RWPE1 (cell line): ENCODE data around the gene P2RY14.

Source experiments
- CTCF ChIA-PET: fragments of 350-600 bp; sonication (Branson Sonifier 250); formaldehyde crosslinking; extraction: SDS; loops from one replicate; lab custom pipeline; 2021; lab: Yijun Ruan, JAX
- POLR2A ChIA-PET: fragments of 400-600 bp; formaldehyde crosslinking; extraction: SDS; loops from one replicate; lab custom pipeline; 2020; ENCODE audit warnings: antibody characterized with exemption; ENCODE audit not compliant: low non-redundant PET; lab: Yijun Ruan, JAX
- DNase-seq: peaks from one replicate; pipeline ENCODE4 v3.0.0; 2012; ENCODE audit warnings: low spot score
- H3K27ac ChIP-seq: fragments of 450-650 bp; 2 replicates; pipeline ENCODE4 v1.5.1; 2017
- TF ChIP-seq, protein P1 (sequence below): fragments of 450-650 bp; conservative IDR thresholded peaks from 2 replicates; pipeline ENCODE4 v1.5.1; 2017; ENCODE audit warnings: low read depth, mild to moderate bottlenecking

Gene P2RY14

DNA sequence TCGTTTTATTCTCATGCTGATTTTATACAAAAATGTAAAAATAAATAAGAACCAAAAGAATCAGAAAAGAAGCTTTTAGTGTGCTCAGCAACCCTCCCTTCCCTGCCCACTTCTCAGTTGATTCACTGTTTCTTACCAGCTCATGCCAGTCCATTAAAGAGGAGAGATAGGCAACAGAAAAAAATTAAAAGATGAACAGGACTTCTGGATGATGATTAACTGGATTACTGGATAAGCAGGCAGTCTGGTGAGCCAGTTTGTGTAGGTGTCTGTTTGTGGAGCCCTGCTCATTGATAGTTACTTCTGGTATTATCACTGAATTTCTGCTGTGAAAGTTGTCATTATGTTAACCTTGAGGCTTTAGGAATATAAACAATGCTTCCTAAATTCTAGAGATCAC is 60.2 kb downstream of the P2RY14 start:
- TF ChIP-seq, protein P1, sequence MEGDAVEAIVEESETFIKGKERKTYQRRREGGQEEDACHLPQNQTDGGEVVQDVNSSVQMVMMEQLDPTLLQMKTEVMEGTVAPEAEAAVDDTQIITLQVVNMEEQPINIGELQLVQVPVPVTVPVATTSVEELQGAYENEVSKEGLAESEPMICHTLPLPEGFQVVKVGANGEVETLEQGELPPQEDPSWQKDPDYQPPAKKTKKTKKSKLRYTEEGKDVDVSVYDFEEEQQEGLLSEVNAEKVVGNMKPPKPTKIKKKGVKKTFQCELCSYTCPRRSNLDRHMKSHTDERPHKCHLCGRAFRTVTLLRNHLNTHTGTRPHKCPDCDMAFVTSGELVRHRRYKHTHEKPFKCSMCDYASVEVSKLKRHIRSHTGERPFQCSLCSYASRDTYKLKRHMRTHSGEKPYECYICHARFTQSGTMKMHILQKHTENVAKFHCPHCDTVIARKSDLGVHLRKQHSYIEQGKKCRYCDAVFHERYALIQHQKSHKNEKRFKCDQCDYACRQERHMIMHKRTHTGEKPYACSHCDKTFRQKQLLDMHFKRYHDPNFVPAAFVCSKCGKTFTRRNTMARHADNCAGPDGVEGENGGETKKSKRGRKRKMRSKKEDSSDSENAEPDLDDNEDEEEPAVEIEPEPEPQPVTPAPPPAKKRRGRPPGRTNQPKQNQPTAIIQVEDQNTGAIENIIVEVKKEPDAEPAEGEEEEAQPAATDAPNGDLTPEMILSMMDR, result no peak
- no peak for DNase-seq
- H3K27ac ChIP-seq, result no peak overlapping the region
- POLR2A ChIA-PET, result no interaction called here
- CTCF ChIA-PET, result interaction anchor here (0.5 to 0.6 kb wide), 3 partner anchors 45 to 110 kb away, joined by 3 to 6 read pairs (median 5); no protein-coding TSS in a partner anchor

DNA sequence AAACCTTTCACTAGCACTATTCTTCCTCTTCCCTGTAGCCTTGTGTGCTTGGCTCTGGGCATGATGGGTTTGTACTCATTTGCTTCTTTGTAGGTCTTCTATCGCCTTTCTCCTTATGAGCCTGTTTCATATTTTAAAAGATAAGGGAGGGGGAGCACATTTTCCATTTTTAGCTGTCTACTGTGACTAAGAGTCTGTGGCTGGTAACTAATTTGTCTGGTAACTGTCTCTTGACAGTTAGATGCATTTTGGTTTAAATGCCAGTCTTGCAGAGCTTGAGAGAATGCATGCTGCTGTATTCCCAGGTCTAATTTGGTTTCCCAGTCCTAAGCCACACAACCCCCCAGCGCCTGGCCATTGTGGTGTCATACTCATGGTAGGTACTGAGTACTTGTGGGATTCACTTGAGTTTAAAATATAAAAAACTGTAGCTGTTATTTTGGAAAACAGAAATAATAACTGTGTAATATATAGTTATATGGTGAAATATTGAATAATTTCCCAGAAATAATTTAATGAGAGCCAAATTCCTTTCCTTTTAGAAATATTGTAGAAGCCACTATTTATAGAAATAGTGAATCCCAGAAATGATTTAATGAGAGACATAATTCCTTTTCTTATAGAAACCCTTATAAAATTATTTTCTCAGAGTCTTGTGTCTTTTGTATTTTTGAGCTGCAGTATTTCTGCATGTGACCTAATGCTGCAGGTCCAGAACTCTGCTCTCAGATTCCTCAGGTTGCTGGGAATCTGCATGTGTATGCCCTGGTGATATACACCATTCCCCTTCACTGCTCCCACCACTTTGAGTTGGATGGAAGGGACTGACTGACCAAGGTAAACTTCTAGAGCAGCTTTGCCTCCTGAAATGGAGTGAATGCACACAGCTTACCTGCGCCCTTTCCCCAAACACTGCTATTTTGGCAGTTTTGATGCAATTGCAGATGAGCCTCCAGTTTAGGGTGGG is 61.4 kb downstream of the P2RY14 start:
- ChIA-PET CTCF (interaction anchor here (1.0 to 1.3 kb wide), 2 partner anchors 11 to 49 kb away, joined by 3 to 5 read pairs; no protein-coding TSS in a partner anchor), POLR2A (no interaction called here)
- DNase-seq, result no peak
- TF ChIP-seq, protein P1, result no peak
- H3K27ac ChIP-seq, result no peak overlapping the region

DNA sequence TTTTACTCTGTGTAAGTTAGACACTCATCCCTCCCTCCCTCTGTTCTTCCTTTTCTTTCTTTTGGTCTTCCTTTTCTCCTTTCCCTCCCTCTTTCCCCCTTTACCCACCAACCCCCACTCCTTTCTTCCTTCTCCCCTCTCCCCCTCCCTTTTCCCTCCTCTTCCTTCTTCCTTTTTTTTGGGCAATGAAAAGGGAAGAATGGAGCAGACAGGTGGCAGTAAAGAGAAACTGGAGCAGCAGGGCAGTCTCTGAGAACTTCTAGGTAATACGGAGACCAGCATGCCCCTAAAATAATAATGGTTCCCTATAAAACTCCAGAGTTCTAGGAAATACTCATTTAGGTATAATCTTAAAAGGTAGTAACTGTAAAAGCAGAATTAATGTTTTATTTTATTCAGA is 63.9 kb downstream of the P2RY14 start:
- DNase-seq, result no peak
- CTCF ChIA-PET, result no interaction called here
- TF ChIP-seq, protein P1, result no peak
- POLR2A ChIA-PET, result no interaction called here
- no peak overlapping the region for H3K27ac ChIP-seq

DNA sequence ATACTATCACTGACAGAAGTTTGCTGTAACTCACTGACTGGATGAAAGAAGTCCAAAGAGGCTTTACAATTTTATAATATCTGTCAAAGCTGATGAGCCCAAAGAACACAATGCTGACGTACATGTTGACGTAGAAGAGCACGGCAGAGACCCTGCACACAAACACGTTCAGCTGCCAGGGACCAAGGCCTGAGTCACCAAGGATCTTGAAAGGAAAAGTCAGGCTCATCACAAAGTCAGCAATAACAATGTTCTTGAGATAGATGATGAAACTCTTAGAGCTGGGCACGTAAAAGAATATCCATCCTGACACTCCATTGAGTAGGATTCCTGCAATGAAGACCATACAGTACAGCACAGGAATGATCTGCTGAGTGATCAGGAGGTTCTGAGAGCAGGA is 64.5 kb downstream of the P2RY14 start:
- ChIA-PET CTCF (no interaction called here), POLR2A (no interaction called here)
- DNase-seq, result no peak
- TF ChIP-seq, protein P1, result no peak
- no peak overlapping the region for H3K27ac ChIP-seq

DNA sequence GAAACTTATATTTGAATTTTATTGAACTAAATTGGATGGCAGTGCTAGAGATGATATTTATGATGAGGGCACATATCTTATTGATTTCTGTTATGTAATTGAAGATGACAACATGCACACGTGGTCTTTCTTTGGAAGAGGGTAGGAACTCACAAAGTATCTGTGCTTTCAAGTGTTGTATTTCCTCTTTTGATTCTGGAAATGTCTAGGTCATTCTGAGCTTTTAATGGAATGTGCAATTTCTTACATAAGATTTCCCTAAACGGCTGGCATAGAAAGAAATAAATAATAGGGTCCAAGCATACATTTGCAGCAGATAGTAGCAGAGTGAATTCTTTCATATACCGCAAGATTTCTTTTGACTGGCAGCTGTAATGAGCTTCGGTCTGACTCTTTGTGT is 65.2 kb downstream of the P2RY14 start:
- CTCF ChIA-PET, result no interaction called here
- TF ChIP-seq, protein P1, result no peak
- H3K27ac ChIP-seq, result no peak overlapping the region
- POLR2A ChIA-PET, result no interaction called here
- DNase-seq, result no peak

DNA sequence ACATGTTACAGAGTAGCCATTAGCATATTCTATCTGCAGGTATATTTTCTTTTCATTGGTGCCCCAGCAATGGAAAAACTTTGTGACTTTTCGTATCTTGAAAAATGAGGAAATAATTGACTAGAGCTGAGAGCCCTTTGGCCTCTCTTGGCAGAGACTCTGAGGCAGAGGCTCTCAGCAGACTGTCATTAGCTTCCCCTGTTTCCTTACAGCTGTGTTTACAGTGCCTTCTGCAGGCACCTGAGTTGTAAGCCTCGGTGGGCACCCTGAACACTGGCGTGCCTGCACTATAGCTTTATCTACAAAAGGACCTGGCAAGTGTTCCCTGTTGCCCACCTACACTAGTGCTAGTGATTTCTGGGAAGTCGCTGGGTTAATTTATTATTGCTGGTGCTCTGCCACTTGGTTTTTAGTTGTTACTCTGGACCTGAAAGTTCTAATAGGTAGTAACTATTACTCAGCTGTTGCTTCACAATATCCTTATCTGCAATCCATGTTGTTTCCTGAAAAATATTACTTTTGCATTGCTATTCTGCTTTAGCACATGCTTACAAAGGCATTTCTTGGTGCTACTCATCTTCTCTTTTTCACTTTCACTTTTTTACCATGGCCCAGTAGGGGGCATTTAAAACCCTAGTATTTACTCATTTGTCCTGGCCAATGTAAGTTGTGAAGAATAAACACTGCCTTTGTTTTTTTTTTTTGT is 67.5 kb downstream of the P2RY14 start:
- CTCF ChIA-PET, result interaction anchor here (0.6 to 0.7 kb wide), 3 partner anchors 55 to 919 kb away, joined by 4 to 6 read pairs (median 5); no protein-coding TSS in a partner anchor
- POLR2A ChIA-PET, result no interaction called here
- DNase-seq, result no peak
- no peak overlapping the region for H3K27ac ChIP-seq
- TF ChIP-seq, protein P1, result no peak
